AG09319 (cell line): ENCODE measurements around the gene DUS2.
A peak's percentile ranks its signal among the peaks of the same experiment; 100 is the strongest.

Experiments used
- DNase-seq: peaks from one replicate; pipeline ENCODE4 v3.0.0-alpha.2; 2010; ENCODE audit warnings: low read depth; ENCODE audit errors: extremely low read depth
- TF ChIP-seq, protein P1 (sequence below): IDR thresholded peaks from 2 replicates; pipeline ENCODE4 v1.5.1; 2011; ENCODE audit warnings: low read depth, mild to moderate bottlenecking, inconsistent platforms, low read length, moderate library complexity

Gene DUS2

DNA sequence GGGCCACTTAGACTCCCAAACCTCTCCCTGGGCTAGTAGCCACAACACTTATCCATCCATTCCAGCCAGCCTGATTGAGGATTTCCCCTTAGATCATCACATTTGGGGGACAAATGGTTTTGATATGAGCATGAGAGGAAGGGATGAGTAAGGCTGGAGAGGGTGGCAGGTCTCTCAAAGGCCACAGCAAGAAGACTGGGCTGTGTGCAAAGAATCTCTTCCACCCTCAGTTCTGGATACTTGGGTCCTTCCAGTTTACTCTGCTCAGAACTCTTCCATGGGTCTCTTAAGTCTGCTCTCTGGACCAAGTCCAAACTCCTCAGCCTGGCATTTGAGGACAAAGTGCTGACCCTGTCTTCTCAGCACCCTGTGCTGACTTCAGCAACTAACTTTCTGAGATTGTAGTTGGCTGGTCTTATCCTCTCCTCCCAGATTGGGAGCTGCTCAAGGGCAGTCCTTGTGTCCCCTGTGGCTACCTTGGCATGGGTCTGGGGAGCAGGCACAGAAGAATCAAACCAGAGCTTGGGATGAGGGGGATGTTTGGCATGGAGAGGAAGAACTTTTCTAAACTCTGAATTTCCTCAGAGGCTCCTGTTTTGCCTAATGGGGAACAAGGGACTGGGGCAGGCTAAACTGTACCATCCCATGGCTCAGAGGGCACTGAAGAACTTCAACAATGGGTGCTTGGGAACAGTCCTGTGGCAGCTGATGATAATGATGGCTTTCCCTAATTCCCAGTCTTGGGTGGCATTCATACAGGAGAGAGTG lies 59.0 kb downstream of the DUS2 start:
- no peak for DNase-seq
- TF ChIP-seq, protein P1, sequence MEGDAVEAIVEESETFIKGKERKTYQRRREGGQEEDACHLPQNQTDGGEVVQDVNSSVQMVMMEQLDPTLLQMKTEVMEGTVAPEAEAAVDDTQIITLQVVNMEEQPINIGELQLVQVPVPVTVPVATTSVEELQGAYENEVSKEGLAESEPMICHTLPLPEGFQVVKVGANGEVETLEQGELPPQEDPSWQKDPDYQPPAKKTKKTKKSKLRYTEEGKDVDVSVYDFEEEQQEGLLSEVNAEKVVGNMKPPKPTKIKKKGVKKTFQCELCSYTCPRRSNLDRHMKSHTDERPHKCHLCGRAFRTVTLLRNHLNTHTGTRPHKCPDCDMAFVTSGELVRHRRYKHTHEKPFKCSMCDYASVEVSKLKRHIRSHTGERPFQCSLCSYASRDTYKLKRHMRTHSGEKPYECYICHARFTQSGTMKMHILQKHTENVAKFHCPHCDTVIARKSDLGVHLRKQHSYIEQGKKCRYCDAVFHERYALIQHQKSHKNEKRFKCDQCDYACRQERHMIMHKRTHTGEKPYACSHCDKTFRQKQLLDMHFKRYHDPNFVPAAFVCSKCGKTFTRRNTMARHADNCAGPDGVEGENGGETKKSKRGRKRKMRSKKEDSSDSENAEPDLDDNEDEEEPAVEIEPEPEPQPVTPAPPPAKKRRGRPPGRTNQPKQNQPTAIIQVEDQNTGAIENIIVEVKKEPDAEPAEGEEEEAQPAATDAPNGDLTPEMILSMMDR: no peak

DNA sequence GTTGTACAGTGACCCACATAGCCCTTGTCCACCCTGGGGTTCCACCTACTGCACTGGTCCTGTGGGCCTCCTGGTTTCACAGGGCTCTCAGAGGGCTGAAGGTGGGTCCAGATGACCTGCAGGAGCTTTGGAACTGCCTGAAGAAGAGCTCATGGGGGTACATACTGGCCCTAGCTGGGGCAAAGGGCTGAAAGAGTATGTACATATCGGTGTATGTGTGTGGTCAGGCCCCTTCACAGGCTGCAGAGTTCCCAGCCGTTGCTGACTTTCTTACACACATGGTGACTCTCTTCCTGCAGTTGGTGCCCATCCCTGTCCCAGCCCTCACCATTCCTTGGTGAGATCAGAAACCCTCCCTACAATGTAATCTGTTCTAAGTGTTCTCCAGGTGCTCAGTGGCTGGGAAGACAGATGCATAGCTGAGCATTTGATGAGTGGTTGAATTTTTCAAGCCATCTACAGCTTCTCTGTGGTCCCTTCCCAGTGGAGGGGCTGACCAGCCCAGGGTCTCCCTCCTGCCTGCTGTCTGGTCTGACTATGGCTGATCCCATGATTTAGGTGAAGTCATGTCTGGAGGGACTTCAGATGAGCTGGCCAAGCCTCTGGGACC lies 59.6 kb downstream of the DUS2 start:
- no peak for DNase-seq
- TF ChIP-seq, protein P1: no peak

DNA sequence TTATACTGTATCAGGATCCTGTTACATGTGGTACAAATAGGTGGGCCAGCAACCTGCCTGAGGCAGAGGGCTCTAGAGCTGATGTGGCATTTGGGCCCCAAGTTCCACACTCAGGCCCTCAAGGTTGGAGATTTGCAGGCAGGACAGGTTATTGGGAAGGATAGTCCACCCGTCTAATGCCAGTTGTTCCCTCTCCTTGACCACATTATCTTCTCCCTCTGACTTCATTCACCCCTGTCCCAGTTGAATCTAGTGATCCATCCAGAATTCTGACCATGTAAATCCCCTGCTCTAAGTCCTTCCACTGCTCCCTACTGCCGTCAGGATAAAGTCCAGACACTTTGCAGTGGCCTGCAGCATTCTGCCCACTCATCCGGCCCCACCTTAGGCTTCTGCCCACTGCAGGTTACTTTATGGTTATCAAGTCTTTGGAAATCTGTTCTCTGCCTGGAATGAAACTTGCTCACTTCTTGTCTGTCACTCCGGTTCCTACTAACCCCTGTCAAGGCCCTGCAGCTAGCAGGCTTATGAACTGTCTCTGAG lies 60.2 kb downstream of the DUS2 start:
- TF ChIP-seq, protein P1: no peak
- DNase-seq: no peak

DNA sequence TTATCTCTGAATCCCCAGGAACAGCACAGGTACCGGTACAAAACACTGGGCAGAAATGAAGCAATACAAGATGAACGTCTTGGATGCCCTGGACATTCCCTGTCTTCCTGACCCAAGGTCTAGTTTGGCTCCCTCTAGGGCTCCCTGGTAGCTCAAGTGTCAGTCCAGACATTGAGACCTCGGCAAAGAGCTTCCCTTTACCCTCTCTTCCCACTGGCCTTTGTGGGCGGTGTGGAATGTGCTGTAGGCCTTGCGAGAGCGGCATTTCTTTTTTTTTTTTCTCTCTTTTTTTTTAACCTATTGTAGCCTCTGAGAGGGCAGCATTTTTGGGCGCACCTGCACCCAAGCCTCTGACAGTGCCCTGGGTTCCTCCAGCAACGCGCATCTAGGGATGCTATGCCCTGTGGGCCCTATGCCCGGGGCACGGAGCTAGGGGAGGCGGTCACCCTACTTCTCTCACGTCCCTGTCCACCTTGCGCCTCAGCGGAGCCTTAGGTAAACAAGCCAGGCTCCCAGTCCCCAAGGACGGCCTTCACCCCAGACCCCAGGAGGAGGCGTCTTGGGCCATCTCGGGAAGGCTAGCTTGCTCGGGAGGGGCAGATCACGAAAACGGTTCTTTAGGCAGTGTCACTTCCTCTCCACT lies 60.9 kb downstream of the DUS2 start:
- TF ChIP-seq, protein P1: no peak
- no peak for DNase-seq

DNA sequence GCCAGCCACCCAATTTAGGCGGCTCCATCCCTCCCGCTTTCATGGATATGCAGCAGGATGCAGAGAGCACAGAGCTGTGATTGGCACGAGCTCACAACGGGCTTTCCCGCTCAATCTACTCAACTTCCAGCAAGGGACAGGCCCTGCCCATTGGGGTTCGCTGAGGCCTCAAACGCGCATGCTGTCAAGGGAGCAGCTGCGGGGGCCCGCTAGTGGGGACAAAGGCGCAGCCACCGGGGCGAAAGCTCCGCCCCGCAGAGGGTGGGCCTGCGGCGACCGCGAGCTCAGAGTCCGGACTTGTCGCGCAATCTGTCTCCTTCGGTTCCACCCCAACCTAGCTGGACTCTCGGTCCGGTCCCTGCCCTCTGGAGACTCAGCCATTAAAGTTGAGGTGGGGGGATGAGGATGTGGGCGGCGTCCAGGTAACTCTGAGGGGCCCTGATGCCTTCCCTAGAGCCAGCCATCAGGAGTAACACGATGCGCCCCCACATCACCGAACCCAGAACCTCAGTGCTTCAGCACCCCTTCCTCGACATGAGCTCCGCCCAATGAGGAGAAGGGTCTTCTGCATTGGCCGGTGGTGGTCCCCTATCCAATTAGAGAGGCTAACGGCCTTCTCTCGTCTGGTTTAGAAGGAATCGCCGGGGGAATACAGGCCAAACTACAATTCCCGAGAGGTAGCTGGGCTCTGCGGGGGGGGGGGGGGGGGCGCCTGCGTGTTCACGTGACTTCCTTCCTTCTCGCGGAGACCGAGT lies 61.6 kb downstream of the DUS2 start:
- TF ChIP-seq, protein P1: no peak
- no peak for DNase-seq

DNA sequence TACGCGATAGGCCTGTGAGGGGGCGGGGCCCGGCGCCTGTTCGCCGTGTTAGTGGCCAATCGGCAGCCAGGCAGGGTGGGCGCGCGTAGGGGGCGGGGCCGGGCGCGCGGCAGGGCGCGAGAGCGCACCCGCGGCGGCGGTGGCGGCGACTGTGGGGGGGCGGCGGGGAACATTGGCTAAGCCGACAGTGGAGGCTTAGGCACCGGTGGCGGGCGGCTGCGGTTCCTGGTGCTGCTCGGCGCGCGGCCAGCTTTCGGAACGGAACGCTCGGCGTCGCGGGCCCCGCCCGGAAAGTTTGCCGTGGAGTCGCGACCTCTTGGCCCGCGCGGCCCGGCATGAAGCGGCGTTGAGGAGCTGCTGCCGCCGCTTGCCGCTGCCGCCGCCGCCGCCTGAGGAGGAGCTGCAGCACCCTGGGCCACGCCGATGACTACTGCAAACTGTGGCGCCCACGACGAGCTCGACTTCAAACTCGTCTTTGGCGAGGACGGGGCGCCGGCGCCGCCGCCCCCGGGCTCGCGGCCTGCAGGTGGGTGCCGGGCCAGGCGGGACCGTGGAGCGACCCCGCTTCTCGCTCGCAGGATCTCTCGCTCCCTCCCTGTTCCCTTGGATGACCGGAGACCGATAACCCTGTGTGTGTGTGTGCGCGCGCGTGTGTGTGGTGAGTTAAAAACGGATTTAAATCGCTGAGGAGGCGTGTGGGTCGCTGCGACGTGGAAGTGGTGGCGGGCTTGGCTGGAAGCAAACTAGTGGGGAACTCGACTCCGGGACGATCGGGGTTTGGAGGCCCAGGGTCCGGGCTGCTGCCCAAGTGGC lies 62.4 kb downstream of the DUS2 start, which contains the start of gene NFATC3:
TSS of gene NFATC3 (plus strand) at position 112 of the 813 bp plus-strand sequence. CDS start at position 424, 312 bp downstream.
- TF ChIP-seq, protein P1: no peak
- DNase-seq: peak; percentile 92
